Measurements from ENCODE around the gene BAIAP2L1.

BAIAP2L1 gene

DNA sequence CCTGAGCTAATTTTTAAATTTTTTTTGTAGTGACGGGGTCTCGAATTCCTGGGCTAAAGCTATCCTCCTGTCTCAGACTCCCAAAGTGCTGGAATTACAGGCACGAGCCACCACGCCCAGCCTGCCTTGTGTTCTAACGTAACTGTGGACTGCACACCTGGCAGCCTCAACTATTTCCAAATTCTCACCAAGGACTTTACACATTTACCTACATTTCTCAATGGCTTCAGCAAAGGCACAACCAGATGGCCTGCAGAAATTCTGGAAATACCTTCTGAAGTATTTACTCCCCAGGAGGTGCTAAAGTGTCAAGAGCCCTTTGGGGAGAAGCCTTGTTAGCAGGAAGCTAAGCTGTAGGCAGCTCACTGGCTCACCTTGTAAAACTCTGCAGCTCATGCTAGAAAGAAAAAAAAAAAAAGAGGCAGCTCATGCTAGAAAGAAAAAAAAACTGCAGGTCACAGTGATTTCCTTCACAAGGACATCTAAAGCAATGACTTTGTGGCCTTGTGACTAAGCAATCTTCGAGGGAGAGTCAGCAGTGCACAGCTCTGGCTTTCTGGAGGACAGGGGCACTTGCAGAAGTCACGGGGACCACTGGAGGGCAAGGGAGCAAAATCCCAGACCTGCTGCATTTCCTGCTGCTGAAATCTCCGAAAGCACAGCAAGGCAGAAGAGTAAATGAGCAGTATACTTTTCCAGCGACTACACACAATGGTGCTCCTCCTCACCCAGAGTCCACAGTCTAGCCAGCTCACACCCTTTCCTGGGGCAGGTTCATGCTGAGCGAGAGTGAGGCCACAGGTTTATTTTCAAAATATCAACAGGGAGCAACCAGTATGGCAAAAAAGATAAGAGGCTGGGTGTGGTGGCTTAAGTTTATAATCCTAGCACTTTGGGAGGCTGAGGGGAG is 40.4 kb downstream of the BAIAP2L1 start:
- no peak overlapping the region for H3K4me3 ChIP-seq
- in situ Hi-C loops (cut with MboI; ENCODE audit: low sequenced_read_pairs), result no loop called here
- no peaks in the 10 kb centered on the region for H3K27me3 ChIP-seq (ENCODE audit: low read depth)
- H3K36me3 ChIP-seq (replicated peaks), result no peaks in the 10 kb centered on the region
- DNase-seq (ENCODE audit: low spot score in 2 of 2), result no peak
- H3K9me3 ChIP-seq, result no peaks in the 10 kb centered on the region
- no peaks in the 10 kb centered on the region for H3K4me1 ChIP-seq

DNA sequence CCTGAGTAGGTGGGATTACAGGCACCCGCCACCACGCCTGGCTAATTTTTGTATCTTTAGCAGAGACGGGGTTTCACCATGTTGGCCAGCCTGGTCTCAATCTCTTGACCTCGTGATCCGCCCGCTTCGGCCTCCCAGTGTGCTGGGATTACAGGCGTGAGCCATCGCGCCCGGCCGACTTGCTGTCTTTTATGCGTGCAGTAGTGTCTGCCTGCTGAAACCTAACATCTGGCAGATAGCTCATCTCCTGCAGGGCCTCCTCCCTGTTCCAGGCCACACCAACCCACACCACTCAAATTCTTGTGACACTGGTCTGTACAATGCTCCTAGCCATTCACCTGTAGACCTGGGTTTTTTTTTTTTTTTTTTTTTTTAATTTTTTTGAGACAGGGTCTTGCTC is 41.5 kb downstream of the BAIAP2L1 start:
- in situ Hi-C loops (cut with MboI; ENCODE audit: low sequenced_read_pairs), result no loop called here
- no peaks in the 10 kb centered on the region for H3K36me3 ChIP-seq (replicated peaks)
- no peaks in the 10 kb centered on the region for H3K9me3 ChIP-seq
- DNase-seq (ENCODE audit: low spot score in 2 of 2), result no peak
- no peaks in the 10 kb centered on the region for H3K27me3 ChIP-seq (ENCODE audit: low read depth)
- no peak overlapping the region for H3K4me3 ChIP-seq
- no peaks in the 10 kb centered on the region for H3K4me1 ChIP-seq

DNA sequence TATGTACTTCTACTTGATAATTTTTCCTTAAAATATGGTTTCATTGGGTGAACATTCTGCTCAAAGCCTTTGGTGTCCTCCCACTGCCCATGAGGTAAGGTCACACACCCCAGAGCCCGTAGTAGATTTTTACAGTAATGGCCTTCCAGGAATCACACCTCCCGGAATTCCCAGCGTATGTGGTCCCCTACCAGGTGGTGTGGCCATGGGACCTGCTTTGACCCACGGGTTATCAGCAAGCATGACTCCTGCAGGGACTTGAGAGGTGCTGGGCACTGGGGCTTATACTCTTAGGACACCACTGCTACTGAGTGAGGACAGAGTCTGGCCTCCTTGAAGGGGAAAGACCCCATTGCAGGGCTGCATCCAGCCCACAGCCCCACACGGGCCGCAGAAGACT is 42.2 kb downstream of the BAIAP2L1 start:
- in situ Hi-C loops (cut with MboI; ENCODE audit: low sequenced_read_pairs), result no loop called here
- no peaks in the 10 kb centered on the region for H3K36me3 ChIP-seq (replicated peaks)
- no peaks in the 10 kb centered on the region for H3K27me3 ChIP-seq (ENCODE audit: low read depth)
- no peak overlapping the region for H3K4me3 ChIP-seq
- DNase-seq (ENCODE audit: low spot score in 2 of 2), result no peak
- H3K4me1 ChIP-seq, result no peaks in the 10 kb centered on the region
- no peaks in the 10 kb centered on the region for H3K9me3 ChIP-seq

DNA sequence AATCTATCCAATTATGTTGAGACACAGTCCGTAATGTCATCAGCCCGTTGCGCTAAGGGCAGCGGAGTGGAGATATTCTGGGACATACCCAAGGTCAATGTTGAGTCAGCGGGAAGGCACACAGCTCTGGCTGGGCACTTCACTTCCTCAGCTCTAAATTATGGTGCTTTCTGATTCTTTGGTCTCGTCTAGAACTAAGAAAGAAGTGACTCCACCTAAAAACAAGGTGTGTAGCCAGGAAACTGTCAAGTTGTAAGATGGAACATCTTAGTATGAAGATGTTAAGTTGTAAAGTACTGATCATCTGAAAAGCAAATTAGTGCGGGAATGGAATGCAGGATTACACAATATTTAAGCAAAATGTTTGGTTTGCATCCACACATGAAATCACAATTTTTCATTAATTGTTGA is 43.1 kb downstream of the BAIAP2L1 start:
- DNase-seq (ENCODE audit: low spot score in 2 of 2), result no peak
- H3K4me1 ChIP-seq, result no peaks in the 10 kb centered on the region
- no peak overlapping the region for H3K4me3 ChIP-seq
- no peaks in the 10 kb centered on the region for H3K36me3 ChIP-seq (replicated peaks)
- no peaks in the 10 kb centered on the region for H3K9me3 ChIP-seq
- no peaks in the 10 kb centered on the region for H3K27me3 ChIP-seq (ENCODE audit: low read depth)
- in situ Hi-C loops (cut with MboI; ENCODE audit: low sequenced_read_pairs), result no loop called here

DNA sequence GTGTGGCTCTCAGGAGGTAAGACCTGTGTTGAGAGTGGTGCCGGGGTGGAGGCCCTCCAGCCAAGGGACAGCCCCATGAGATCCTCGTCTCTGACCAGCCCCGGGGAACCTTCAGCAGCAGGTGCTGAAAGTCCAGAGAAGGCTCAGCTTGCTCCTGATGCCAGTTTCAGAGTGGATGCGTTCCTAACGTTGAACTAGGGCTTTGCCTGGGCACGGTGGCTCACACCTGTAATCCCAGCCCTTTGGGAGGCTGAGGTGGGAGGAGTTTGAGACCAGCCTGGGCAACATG is 45.7 kb downstream of the BAIAP2L1 start:
- in situ Hi-C loops (cut with MboI; ENCODE audit: low sequenced_read_pairs), result no loop called here
- DNase-seq (ENCODE audit: low spot score in 2 of 2), result no peak
- no peaks in the 10 kb centered on the region for H3K4me1 ChIP-seq
- no peak overlapping the region for H3K4me3 ChIP-seq
- no peaks in the 10 kb centered on the region for H3K9me3 ChIP-seq
- H3K27me3 ChIP-seq (ENCODE audit: low read depth), result no peaks in the 10 kb centered on the region
- H3K36me3 ChIP-seq (replicated peaks), result no peaks in the 10 kb centered on the region

DNA sequence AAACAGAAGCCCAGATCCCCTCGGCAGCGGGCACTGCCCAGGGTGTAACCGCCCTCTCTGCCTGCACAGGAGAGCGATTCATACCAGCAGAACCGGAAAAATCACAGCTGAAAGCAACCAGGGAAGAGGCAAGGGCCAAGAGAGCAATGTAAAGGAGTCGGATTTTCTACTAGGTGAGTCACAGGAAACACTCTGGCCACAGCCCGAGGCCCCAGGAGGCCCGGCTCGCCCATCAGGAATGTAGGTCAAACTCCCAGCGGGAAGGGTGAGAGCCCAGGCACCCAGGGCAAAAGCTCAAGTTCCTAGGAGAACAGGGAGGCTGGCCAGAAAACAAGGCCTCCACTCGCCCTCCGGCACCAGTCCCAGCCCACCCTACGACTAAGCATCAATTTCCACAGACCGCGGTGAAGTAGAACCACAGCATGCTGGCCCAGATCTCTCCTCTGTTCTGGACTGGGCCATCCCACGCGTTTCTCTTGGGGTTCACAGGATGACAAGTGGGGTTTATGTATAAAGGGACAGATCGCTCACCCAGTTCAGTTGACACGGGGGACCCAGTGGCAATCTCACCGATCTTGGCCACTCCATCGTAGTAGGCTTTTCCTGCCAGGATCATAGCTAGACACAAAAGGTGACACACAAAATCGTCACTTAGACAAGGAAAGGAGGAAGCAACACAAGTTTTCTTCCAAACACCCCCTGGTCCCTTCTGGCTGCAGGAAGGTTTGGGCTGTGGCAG is 46.2 kb downstream of the BAIAP2L1 start:
- Histone ChIP-seq H3K27me3 (ENCODE audit: low read depth) (no peaks in the 10 kb centered on the region), H3K4me1 (no peaks in the 10 kb centered on the region), H3K36me3 (replicated peaks) (no peaks in the 10 kb centered on the region), H3K4me3 (no peak overlapping the region), H3K9me3 (no peaks in the 10 kb centered on the region)
- DNase-seq (ENCODE audit: low spot score in 2 of 2), result no peak
- in situ Hi-C loops (cut with MboI; ENCODE audit: low sequenced_read_pairs), result no loop called here

DNA sequence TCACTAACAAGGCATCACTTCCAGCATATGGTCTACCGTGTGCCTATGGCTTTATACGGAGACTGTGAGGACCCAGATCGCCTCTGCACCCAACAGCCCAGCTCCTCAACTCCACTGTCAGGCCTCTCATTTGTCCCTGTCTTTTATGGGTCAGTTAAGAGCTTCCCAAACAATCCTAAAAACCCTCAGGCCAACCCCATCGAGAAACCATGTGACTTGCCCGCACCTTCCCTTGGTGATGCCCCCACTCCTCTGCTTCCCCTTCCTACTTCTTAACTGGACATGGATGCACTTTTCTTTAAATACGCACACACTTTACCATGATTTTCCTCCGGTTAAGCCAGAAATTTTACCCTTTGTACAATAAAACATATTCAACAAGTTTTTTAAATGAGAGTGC is 46.8 kb downstream of the BAIAP2L1 start:
- in situ Hi-C loops (cut with MboI; ENCODE audit: low sequenced_read_pairs), result no loop called here
- Histone ChIP-seq H3K9me3 (no peaks in the 10 kb centered on the region), H3K36me3 (replicated peaks) (no peaks in the 10 kb centered on the region), H3K4me1 (no peaks in the 10 kb centered on the region), H3K27me3 (ENCODE audit: low read depth) (no peaks in the 10 kb centered on the region), H3K4me3 (no peak overlapping the region)
- DNase-seq (ENCODE audit: low spot score in 2 of 2), result no peak

DNA sequence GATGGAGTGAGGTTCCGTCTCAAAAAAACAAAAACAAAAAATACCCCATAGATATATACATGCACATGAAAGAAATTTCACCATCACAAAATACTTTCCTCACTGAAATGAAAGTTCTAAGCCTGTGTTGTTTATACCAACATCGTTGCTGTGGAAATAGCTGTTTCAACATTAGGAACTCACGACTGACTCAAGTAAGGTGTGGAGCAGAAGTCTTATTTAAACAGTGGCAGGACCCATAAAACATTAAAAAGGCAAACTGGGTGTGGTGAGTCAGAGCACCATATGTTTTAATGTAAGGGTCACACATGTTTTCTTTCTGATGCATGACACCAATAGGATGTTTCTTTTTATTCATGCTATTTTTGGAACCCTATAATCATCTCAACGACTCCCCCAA is 48.3 kb downstream of the BAIAP2L1 start:
- DNase-seq (ENCODE audit: low spot score in 2 of 2), result no peak
- Histone ChIP-seq H3K36me3 (replicated peaks) (no peaks in the 10 kb centered on the region), H3K27me3 (ENCODE audit: low read depth) (no peaks in the 10 kb centered on the region), H3K4me1 (no peaks in the 10 kb centered on the region), H3K9me3 (no peaks in the 10 kb centered on the region), H3K4me3 (no peak overlapping the region)
- in situ Hi-C loops (cut with MboI; ENCODE audit: low sequenced_read_pairs), result no loop called here

DNA sequence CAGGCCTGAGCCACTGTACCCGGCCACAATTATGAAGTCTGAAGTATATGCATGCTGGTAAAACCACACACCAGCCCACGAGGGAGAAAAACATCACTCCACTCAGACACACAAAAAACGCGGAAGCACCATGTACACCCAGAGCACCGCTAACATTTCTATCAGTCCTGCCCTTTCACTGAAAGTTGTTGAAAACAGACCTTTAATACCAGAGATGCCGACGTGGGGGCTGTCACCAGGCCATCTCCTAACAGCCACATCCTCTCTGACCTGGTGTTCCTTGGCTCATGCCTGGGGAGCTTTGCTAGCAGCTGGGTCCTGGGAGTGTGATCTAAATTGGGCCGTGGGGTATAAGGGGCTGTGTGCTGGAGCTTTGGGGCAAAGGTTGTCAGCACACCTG is 49.8 kb downstream of the BAIAP2L1 start:
- no peaks in the 10 kb centered on the region for H3K9me3 ChIP-seq
- no peaks in the 10 kb centered on the region for H3K4me1 ChIP-seq
- no peak for DNase-seq (ENCODE audit: low spot score in 2 of 2)
- H3K27me3 ChIP-seq (ENCODE audit: low read depth), result no peaks in the 10 kb centered on the region
- in situ Hi-C loops (cut with MboI; ENCODE audit: low sequenced_read_pairs), result no loop called here
- H3K36me3 ChIP-seq (replicated peaks), result no peaks in the 10 kb centered on the region
- H3K4me3 ChIP-seq, result no peak overlapping the region

DNA sequence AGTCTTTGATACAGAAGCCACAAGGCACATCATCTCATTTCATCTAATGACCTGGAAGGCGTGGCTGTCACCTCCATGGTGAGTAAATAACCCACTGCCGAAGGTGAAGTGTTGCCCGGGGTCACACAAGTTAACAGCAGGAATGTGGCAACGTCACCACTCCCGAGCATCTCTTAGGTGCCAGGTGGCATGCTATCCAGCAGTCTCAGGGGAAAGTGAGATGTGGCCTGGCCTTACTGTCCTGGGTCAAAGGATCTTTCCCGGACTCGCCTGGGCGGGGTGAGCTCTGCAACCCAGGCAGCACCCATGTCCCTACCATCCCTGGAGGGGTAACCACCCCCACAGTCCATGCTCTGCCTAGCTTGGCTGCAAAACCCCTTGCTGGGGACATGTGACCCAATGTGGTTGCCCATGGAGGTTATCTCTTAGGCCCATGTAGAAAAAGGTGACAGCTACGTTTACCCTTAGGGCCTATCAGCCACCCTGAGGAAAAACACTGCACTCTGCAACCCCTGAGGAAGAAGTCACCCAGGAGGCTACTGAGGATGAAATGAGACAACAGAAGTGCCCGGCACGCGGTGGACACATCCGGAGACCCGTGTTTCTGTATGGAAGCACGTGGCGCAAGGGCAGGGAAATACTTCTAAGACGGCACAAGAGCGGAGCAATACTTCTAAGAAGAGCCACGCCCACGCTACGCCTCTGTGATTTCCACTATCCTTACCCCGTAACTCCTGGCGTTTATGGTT is 52.0 kb downstream of the BAIAP2L1 start:
- H3K4me1 ChIP-seq, result no peaks in the 10 kb centered on the region
- H3K36me3 ChIP-seq (replicated peaks), result no peaks in the 10 kb centered on the region
- DNase-seq (ENCODE audit: low spot score in 2 of 2), result no peak
- no peaks in the 10 kb centered on the region for H3K27me3 ChIP-seq (ENCODE audit: low read depth)
- H3K4me3 ChIP-seq, result no peak overlapping the region
- no peaks in the 10 kb centered on the region for H3K9me3 ChIP-seq
- in situ Hi-C loops (cut with MboI; ENCODE audit: low sequenced_read_pairs), result no loop called here

DNA sequence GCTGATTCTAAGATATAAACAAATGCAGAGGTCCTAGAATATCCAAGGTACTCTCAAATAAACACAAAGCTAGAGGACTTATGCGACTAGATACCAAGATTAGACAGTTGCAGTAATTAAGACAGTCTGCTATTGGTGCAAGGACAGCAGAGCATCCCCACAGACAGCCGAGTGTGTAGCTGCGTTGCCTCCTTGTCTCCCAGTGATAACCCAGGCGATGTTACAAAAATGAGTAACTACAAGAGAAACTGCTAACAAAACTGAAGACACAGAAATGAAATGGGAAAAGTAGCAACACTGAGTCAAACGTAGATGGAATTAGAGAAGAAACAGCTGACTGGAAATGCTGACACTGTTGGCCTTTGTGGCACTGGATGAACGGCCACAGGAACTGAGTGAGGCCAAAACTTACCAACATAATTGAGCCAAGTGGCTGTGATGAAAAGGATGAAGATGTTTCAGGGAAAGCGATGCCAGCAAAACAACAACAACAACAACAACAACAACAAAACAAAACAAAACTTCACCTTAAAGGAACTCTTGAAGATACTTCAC is 54.3 kb downstream of the BAIAP2L1 start:
- H3K36me3 ChIP-seq (replicated peaks), result no peaks in the 10 kb centered on the region
- H3K9me3 ChIP-seq, result no peaks in the 10 kb centered on the region
- H3K4me3 ChIP-seq, result no peak overlapping the region
- H3K27me3 ChIP-seq (ENCODE audit: low read depth), result no peaks in the 10 kb centered on the region
- no peak for DNase-seq (ENCODE audit: low spot score in 2 of 2)
- in situ Hi-C loops (cut with MboI; ENCODE audit: low sequenced_read_pairs), result no loop called here
- H3K4me1 ChIP-seq, result no peaks in the 10 kb centered on the region

DNA sequence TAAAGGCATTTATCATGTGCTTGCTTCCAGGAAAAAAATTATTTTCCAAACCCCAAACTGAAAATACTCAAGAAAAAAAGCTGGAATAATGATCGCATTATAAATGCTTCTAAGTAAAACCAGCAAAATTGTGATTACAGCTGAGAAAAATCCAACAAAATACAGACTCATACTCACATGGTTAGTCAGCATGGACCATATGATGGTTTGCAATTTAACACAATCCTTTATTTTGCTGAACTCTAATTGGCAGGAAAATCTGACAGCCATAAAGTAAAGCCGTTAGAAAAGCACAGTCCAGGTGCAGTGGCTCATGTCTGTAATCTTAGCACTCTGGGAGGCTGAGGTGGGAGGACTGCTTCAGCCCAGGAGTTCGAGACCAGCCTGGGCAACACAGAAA is 59.8 kb downstream of the BAIAP2L1 start:
- H3K36me3 ChIP-seq (replicated peaks), result no peaks in the 10 kb centered on the region
- no peak for DNase-seq (ENCODE audit: low spot score in 2 of 2)

DNA sequence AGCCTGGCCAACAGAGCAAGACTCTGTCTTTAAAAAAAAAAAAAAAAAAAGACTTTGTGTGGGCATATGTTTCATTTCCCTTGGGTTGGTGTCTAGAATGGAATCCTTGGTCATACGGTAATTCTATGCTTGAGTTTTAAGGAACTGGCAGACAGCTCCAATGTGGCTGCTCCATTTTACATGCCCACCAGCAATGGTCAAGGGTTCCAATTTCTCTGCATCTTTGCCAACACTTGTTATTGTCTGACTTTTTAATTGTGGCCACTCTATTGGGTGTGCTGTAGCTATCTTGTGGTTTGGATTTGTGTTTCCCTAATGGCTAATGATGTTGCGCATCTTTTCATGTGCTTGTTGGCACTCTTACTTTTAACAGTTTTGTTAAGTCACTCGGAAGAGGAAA is 61.8 kb downstream of the BAIAP2L1 start:
- Histone ChIP-seq H3K4me3 (no peak overlapping the region), H3K4me1 (no peaks in the 10 kb centered on the region), H3K9me3 (no peaks in the 10 kb centered on the region), H3K36me3 (replicated peaks) (no peaks in the 10 kb centered on the region), H3K27me3 (ENCODE audit: low read depth) (no peaks in the 10 kb centered on the region)
- DNase-seq (ENCODE audit: low spot score in 2 of 2), result no peak
- in situ Hi-C loops (cut with MboI; ENCODE audit: low sequenced_read_pairs), result no loop called here

More for the DNA sequence above, 59.8 kb downstream of the BAIAP2L1 start:
- Histone ChIP-seq H3K27me3 (ENCODE audit: low read depth) (no peaks in the 10 kb centered on the region), H3K4me3 (no peak overlapping the region), H3K4me1 (no peaks in the 10 kb centered on the region), H3K9me3 (no peaks in the 10 kb centered on the region)
- in situ Hi-C loops (cut with MboI; ENCODE audit: low sequenced_read_pairs), result no loop called here

DNA sequence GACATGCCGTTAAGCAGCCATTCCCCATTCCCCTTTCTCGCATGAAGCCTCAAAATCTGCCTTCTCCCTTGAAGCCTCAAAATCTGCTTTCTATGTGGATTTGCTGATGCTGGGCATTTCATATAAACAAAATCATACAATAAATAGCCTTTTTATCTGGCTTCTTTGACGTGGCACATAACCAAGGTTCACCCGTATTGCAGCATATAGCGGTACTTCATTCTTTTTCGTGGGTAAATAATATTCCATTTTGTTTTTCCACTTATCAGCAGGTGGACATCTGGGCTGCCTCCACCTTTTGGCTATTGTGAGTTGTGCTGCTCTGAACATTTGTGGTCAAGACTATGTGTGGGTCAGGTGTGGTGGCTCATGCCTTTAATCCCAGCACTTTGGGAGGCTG is 62.4 kb downstream of the BAIAP2L1 start:
- H3K27me3 ChIP-seq (ENCODE audit: low read depth), result no peaks in the 10 kb centered on the region

More for the DNA sequence above, 62.4 kb downstream of the BAIAP2L1 start:
- DNase-seq (ENCODE audit: low spot score in 2 of 2), result no peak
- no peaks in the 10 kb centered on the region for H3K9me3 ChIP-seq
- no peak overlapping the region for H3K4me3 ChIP-seq
- in situ Hi-C loops (cut with MboI; ENCODE audit: low sequenced_read_pairs), result no loop called here
- H3K4me1 ChIP-seq, result no peaks in the 10 kb centered on the region
- H3K36me3 ChIP-seq (replicated peaks), result no peaks in the 10 kb centered on the region
